NT2/D1 (cell line): ENCODE results near the gene KNTC1.

ENCODE experiments used
- SUZ12 ChIP-seq: IDR thresholded peaks from 2 replicates; pipeline ENCODE4 v1.6.1; 2011; ENCODE audit not compliant: insufficient read length, insufficient read depth; ENCODE audit errors: extremely low read depth
- YY1 ChIP-seq: IDR thresholded peaks from 2 replicates; pipeline ENCODE4 v1.6.1; 2011; ENCODE audit not compliant: insufficient read length, insufficient read depth
- ZNF274 ChIP-seq: IDR thresholded peaks from 2 replicates; pipeline ENCODE4 v1.6.1; 2011; ENCODE audit warnings: mild to moderate bottlenecking, low read depth, low read length

- no peak for TF ChIP-seq YY1
- TF ChIP-seq ZNF274, result no peak
- no peak for TF ChIP-seq SUZ12
Measured at GRCh38 chr12:122669397-122670070, 142.5 kb downstream of the KNTC1 start.
